HPDE6-E6E7 (cell line): Measurements from ENCODE around the gene CAMKMT.

Experiments
- DNase-seq: peaks from one replicate; pipeline ENCODE4 v3.0.0; 2011; ENCODE audit warnings: missing footprints; ENCODE audit errors: extremely low spot score

The CAMKMT gene

GRCh38 chr2:44689516-44689915 is 327.8 kb downstream of the CAMKMT start:
- no peak for DNase-seq

DNA sequence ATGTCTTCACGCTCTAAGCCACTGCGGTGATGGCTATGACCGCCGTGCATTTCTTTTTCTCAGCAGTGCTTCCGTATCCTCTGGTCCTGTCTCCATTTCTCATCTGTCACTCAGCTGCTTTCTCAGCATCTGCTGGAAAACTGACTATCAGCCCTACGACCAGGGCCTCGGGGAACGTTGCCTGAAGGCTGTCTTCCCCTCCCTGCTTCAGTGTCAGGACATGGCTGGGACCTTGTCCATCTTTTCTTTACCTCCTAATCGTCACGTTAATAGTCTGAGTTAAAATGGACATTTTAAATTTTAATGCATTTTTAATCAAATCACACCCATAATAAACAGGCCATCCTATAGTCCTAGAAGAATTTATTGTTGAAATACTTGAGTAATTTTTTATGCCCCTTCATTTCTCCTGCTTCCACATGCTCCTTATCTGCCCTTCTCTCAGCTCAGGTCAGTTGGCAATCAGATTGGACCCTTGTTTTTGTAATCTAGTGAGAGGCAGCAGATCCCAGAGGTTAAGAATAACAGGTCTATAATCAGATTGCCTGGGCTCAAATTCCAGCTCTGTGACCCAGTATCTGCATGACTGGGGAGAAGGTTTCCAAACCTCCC is 329.5 kb downstream of the CAMKMT start:
- DNase-seq, result no peak

DNA sequence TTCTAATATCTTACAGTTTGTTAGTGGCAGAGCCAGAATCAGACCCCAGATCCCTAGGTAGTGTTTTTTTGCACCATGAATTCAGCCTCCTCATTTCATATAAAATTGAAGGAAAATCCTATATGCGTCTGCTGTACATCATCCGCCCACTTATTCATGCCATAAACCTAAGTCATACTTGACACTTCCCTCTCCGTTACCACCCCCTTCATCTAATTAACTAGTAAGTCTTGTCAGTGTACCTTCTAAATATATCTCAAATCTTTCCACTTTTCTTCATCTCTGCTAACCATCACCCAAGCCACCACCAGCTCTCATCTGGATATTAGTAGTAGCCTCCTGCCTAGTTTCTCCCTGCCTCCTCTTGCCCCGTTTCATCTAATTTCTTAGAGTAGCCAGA is 331.1 kb downstream of the CAMKMT start:
- no peak for DNase-seq

GRCh38 chr2:44700824-44701223 is 339.1 kb downstream of the CAMKMT start:
- no peak for DNase-seq

DNA sequence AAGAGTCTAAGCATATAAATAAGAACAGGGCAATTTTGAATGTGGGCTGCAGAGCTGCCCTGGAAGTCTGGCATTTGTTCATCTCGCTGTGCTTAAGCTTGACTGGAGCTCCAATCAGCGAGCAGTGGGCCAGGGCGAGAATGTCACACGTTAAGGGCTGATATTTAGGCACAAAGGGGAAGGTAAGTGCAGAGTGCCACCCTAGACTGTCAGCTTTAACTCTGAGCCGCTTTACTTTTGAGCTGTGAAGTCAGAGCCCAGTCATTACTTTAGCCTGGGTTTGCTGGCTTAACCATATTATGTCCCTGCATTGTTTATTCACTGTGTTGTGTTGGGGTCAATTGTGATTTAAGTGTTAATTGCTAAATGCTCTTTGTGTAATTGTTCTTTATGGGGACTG is 343.6 kb downstream of the CAMKMT start:
- DNase-seq, result no peak

DNA sequence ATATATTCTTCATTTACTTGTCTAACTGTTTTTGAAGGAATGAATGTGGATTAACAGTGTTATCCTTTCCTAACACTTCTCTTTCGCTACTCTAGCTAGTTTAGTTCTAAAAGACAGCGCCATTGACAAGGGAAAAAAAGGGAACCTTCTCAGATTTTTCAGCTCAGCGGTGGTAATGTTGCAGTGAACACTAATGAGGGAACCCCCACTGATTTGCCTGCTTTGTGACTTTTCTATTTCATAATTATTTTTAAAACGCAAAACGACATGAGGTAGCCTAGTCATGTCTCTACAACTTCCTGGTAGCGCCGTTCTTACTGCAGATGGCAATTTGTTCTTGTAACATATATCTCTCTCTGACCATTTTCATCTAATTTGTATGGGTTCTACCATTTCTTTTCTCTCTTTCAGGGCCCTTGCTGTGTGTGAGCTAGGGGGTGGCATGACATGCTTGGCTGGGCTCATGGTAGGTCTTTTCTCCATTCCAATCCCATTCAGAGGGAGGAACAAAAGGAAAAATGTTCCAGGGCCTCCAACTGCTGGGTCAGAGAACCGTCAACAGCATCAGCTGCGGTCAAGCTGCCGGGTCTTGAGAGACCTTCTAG is 344.2 kb downstream of the CAMKMT start:
- no peak for DNase-seq

DNA sequence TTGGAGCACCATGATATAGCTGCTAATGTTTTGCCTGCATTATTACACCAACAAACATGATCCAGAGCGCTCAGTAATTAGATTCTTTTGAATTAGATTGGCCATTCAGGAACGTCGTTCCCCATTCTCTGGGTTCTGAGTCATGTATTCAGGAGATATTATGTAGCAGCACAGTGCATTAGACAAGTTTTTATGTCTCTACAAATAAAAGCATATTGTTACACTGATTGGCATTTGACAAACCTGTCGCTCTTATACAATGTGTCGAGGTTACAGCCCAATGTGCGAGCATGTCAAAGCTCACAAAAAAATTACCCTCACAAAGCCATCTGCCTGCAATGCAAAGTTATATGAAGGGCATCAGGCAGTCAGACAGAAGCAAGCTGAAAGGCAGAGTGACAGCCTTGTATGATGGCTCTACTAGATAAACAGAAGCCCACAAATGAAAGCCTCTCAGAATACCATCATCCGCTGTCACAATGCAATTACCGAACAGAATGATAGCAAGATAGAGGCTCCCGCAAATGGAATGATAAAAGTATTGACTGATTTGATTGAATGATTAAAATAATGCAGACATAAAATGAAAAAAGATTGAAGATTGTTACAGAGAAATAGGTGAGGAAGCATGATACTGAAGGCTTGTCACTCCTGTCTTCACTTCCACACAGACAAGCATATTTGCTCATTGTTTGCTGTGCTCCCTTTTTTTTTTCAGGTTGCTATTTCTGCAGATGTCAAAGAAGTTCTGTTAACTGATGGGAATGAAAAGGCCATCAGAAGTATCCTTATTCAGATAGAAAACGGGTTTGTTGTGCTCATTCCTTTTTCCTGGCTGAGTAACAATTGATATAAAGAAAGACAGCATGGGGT is 345.2 kb downstream of the CAMKMT start:
- DNase-seq, result no peak

DNA sequence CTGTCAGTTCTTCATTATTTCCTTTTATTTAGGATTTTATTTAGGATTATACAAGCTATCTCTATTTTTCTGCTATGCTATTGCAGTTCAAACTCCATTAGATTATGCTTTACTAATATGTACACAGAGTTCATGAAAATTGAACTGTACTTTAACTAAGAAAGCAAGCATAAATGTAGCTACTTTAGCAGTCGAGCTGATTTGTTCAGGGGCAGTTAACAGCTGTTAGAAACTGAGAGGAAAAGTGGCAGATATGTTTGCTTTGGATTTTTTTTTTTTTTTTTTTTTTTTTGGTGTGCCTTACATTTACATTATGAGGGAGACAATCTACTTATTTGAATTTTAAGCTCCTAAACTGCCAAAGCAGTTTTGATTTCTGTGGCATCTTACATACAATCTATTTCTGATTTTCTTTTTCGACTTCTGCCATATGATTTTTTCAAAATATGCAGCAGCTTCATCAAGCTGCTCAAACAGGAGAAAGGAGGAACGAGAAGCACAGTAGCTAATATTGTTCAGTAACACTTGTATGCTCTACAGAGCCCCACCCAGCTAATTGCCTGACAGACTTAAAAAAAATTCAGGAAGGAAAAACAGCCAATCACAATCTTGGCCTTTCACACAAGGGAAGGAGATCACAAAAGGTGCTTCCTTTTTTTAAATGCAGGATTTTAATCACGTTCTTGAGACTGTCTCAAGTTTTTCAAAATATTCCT is 346.4 kb downstream of the CAMKMT start:
- peak; percentile 20 for DNase-seq

DNA sequence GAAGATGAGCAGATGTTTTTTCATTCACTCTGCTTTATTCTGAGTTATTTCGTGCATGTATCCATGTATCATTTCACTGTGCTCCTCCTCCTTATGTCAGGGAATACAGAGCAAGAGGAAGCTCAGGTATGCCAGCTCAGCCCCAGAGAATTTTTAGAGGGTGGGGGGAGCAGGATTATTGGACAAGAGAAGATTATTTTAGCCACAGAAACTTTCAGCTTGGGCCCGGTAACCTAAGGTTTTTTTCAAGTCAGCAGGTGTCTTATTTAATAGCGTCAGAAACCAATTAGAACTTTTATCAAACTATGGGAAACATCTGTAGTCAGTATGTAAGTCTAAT is 346.9 kb downstream of the CAMKMT start:
- DNase-seq, result peak; percentile 15

GRCh38 chr2:44713170-44713569 is 351.4 kb downstream of the CAMKMT start:
- DNase-seq, result no peak

DNA sequence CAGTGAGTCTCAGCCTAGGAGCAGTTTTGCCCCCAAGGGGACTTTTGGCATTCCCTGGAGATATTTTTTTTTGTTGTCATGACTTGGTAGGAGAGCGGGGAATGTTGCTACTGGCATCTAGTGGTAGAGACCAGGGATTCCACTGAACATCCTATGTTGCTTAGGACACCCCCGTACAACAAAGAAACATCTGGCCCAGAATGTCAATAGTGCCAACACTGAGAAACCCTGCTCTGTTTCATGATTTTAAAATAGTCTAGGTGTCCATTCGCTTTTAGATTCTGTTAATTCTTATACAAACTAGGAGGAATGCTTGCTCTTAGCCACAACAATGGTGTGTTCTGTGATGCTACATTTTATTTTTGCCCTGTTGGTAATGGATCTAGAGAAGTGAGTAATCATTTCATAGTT is 353.9 kb downstream of the CAMKMT start:
- DNase-seq, result peak; percentile 32

DNA sequence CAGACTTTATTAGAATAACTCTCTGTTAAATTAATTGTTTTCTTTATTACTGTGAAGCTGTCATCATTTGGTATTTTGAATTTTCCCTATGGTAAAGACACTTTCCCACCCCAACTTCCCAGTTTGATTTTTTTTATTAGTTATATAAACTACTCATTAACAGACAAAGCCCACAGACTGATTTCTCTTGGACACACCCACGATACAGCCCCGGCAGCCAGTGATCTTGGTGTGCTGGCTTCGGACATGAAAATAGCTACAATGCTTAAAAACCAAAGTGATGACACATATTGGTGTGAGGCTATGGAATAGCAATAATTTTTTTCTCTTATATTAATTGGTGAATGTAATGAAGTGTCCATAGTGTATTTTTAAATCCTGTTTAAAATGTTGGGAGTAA is 354.4 kb downstream of the CAMKMT start:
- DNase-seq, result no peak

GRCh38 chr2:44718431-44718830 is 356.7 kb downstream of the CAMKMT start:
- no peak for DNase-seq

- no peak for DNase-seq
These were observed 357.8 kb downstream of the CAMKMT start for GRCh38 chr2:44719562-44719961.

DNA sequence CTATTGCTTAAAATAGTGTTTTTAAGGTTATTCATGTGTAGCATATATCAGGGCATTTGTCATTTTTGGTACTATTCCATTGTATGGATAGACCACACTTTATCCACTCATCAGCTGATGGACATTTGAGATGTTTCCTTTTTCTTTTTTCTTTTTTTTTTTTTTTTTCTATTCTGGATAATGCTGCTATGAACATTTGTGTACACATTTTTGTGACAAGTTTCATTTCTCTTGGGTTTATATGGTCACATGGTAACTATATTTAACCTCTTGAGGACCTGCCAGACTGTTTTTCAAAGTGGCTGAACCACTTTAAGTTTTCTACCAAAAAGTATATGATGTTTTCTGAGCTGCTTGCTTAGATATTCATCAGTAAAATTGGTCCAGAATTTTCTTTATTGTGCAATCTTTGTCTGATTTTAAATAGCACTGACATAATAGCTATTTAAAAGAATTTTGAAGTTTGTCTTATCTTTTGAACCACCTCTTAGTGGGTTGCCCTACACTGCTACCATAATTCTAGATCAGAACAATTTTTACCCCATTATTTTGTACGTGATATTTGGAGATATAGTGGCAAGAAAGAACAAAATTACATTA is 360.4 kb downstream of the CAMKMT start:
- DNase-seq, result no peak

GRCh38 chr2:44723921-44724320 is 362.2 kb downstream of the CAMKMT start:
- DNase-seq, result no peak

- DNase-seq, result no peak
These were observed 368.8 kb downstream of the CAMKMT start for GRCh38 chr2:44730593-44730992.

- no peak for DNase-seq
These were observed 369.8 kb downstream of the CAMKMT start for GRCh38 chr2:44731505-44731904.

DNA sequence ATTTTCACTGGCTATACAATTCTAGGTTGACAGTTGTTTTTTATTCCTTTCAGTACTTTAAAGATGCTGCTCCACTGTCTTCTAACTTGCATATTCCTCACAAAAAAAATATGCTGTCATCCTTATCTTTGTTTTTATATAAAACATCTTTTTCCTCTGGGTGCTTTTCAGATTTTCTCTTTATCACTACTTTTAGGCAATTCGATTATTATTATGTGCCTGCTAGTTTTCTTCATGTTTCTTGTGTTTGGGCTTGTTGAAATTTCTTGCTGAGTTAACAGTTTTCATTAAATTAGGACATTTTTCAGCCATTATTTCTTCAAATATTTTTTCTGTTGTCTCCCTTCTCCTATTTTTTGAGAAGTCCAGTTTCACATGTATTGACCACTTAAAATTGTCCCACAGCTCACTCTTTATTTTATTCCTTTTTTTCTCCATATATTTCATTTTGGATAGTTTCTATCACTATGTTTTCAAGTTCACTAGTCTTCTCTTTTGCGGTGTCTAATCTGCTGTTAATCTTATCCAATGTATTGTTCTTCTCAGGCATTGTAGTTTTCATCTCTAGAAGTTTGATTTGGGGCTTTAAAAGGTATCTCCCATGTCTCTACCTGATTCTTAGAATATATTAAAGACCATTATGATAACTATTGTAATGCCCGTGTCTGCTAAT is 374.7 kb downstream of the CAMKMT start:
- DNase-seq, result no peak

DNA sequence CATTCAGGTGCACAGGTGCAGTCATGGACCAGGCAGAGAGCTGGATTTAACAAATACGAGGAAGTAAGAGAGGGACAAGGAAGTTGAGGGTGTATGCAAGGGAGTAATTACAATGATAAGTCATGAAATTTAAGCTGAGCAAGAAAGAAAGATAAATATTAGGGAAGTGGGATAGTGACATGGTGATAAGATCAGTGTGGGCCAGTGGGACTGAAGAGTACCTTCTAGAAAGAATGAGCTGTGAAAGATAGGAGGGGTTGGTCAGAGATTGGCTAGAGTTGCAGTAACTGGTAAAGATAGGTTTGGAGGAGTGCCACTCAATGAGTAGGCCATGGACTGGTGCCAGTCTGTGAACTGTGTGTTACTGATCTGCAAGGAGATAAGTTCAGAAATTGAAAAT is 378.9 kb downstream of the CAMKMT start:
- no peak for DNase-seq

- no peak for DNase-seq
These were observed 379.8 kb downstream of the CAMKMT start for GRCh38 chr2:44741507-44741906.
